Uterus (tissue), 2 donors: ENCODE measurements around the gene LINGO4.

Experiments
- CTCF ChIP-seq, 4 experiments: fragments of 200-600 bp in 2 of 4; fragments of 450-650 bp in 2 of 4; sonication (generic) in 2 of 4; IDR thresholded peaks; one replicate each; pipeline ENCODE4 v1.5.1; 2016 to 2019; ENCODE audit warnings: antibody characterized with exemption in 4 of 4, mild to moderate bottlenecking in 2 of 4, moderate library complexity in 1 of 4
- POLR2A ChIP-seq, 2 donors: fragments of 450-650 bp; IDR thresholded peaks; one replicate each; pipeline ENCODE4 v1.6.1; 2016; ENCODE audit warnings: antibody characterized with exemption in 2 of 2, mild to moderate bottlenecking in 1 of 2, moderate library complexity in 1 of 2

- TF ChIP-seq CTCF (IDR thresholded peaks at IDR 0.05) (no peak), POLR2A (IDR thresholded peaks at IDR 0.05) (no peak)
Observed at GRCh38 chr1:151756291-151756690, 48.9 kb downstream of the LINGO4 start.
